Upper lobe of left lung (tissue), 4 donors: Measurements from ENCODE around the gene IFITM5.

Experiments used
- EP300 ChIP-seq, 4 donors: sonication (generic); formaldehyde crosslinking; IDR thresholded peaks; one replicate each; pipeline ENCODE4 v1.5.1; 2017; ENCODE audit warnings: antibody characterized with exemption in 4 of 4, control low read depth in 2 of 4
- POLR2A ChIP-seq, 4 donors: fragments of 450-650 bp; IDR thresholded peaks; one replicate each; pipeline ENCODE4 v1.5.1; 2016 to 2017; ENCODE audit warnings: antibody characterized with exemption in 4 of 4, mild to moderate bottlenecking in 2 of 4
- POLR2AphosphoS5 ChIP-seq, 2 donors: sonication (generic); formaldehyde crosslinking; IDR thresholded peaks; one replicate each; pipeline ENCODE4 v1.5.1; 2017; ENCODE audit warnings: antibody characterized with exemption in 2 of 2
- TF ChIP-seq, protein P1 (sequence below), 6 experiments: fragments of 450-650 bp in 4 of 6; fragments of 200-600 bp in 2 of 6; sonication (generic) in 2 of 6; IDR thresholded peaks; one replicate each; pipeline ENCODE4 v1.5.1; 2016 to 2019; ENCODE audit warnings: antibody characterized with exemption in 6 of 6

DNA sequence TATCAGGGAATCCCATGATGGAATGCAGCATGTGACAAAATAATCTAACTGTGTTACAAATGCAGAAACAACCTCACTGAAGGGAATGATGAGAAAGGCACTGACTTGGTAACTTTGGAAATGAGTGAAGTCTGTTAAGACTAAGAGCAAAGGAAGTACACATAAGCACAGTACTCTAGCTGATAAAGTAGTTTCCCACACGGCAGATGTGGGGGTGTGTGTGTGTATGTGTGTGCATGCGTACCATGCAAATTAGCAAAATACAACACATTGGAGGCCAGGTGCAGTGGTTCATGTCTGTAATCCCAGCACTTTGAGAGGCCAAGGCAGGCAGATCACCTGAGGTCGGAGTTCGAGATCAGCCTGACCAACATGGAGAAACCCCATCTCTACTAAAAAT, 37.7 kb downstream of the IFITM5 start:
- TF ChIP-seq EP300 (IDR thresholded peaks at IDR 0.05) (no peak), POLR2AphosphoS5 (IDR thresholded peaks at IDR 0.05) (no peak), POLR2A (IDR thresholded peaks at IDR 0.05) (no peak)
- TF ChIP-seq, protein P1, sequence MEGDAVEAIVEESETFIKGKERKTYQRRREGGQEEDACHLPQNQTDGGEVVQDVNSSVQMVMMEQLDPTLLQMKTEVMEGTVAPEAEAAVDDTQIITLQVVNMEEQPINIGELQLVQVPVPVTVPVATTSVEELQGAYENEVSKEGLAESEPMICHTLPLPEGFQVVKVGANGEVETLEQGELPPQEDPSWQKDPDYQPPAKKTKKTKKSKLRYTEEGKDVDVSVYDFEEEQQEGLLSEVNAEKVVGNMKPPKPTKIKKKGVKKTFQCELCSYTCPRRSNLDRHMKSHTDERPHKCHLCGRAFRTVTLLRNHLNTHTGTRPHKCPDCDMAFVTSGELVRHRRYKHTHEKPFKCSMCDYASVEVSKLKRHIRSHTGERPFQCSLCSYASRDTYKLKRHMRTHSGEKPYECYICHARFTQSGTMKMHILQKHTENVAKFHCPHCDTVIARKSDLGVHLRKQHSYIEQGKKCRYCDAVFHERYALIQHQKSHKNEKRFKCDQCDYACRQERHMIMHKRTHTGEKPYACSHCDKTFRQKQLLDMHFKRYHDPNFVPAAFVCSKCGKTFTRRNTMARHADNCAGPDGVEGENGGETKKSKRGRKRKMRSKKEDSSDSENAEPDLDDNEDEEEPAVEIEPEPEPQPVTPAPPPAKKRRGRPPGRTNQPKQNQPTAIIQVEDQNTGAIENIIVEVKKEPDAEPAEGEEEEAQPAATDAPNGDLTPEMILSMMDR (IDR thresholded peaks at IDR 0.05) = no peak
